ENCODE results near the gene HPSE.

Gene HPSE

DNA sequence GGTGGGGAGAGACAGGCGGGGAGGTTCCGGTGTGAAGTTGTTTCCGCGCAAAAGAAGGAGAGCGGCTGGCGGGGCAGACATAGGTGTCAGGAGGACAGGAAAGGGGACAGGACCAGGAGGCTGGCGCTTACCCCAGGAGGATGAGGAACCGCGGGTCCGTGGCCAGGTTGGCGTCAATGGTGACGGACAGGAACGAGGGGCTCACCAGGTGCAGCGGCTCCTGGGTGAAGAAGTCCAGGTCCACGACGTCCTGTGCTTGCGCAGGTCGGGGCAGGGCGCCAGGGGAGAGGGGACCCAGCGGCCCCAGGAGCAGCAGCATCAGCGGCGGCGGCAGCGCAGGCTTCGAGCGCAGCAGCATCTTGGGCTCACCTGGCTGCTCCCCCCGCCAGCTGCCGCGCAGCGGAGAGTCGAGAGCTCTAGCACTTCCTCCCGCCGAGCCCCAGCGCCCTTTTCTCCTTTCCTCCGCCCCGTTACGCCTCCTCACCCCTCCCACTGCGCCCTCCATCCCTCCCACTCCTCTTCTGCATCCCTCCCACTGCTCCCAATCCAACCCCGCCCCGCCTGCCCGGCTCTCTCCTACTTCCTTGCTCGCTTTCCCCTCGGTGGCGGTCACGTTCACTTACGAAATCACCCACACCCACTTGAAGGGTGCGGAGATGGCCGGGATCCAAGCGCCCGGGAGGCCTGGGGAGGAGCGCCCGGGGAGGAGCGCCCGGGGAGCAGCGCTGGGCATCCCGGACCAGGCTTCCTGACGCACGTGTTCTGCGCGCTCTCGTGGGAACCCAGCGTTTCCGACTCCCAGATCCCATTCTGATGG, at the start of gene HPSE:
HPSE (minus strand) TSS at position 424 of the 817 bp plus-strand sequence; CDS start at position 358, 66 bp downstream.
- Histone ChIP-seq H3K4me3 (peak within 1 kb of the TSS; percentile 53), H3K36me3 (replicated peaks) (no peaks in the 10 kb centered on the region), H3K9me3 (no peaks in the 10 kb centered on the region; the same call in 1 of the 2 replicates), H3K4me1 (peaks cover 8% of the 10 kb centered on the region), H3K27me3 (ENCODE audit: low read depth) (no peaks in the 10 kb centered on the region)
- in situ Hi-C loops (cut with MboI; ENCODE audit: low sequenced_read_pairs): no loop called here
- DNase-seq (ENCODE audit: low spot score in 2 of 2): peak; percentile 91 to 97

DNA sequence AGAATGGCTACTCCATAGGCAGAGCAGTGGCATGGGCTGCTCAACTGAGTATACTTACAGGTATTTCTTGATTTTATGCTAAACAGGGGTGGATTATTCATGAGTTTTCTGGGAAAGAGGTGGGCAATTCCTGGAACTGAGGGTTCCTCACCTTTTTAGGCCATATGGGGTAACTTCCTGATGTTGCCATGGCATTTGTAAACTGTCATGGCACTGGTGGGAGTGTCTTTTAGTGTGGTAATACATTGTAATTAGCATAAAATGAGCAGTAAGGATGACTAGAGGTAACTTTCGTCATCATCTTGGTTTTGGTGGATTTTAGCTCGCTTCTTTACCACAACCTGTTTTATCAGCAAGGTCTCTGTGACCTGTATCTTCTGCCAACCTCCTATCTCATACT, 48.2 kb upstream of the HPSE start:
- Histone ChIP-seq H3K36me3 (replicated peaks) (no peaks in the 10 kb centered on the region), H3K27me3 (ENCODE audit: low read depth) (no peaks in the 10 kb centered on the region), H3K4me1 (peaks cover 9% of the 10 kb centered on the region), H3K4me3 (no peak overlapping the region), H3K9me3 (peaks cover 26% of the 10 kb centered on the region)
- in situ Hi-C loops (cut with MboI; ENCODE audit: low sequenced_read_pairs): no loop called here
- DNase-seq (ENCODE audit: low spot score in 2 of 2): no peak

DNA sequence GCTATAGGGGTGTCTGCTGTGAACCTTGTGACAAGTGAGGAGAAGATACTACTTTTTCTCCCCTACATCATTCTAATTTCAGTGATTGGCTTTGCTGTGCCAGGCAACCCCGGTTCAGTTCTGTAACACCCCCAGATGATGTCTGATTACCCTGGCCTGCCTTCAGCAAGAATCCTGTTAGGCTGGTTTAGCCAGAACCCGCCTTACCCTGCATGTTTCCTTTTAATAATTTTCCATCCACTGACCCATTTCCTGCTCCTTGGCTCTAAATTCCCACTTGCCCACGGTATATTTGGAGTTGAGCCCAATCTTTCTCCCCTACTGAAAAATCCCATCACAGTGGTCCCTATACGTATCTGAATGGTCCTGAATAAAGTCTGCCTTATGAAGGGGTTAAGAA, 46.5 kb upstream of the HPSE start:
- Histone ChIP-seq H3K36me3 (replicated peaks) (no peaks in the 10 kb centered on the region), H3K4me1 (0 out of 2 replicates have a peak, but pooled peaks cover 2% of the 10 kb centered on the region), H3K9me3 (peaks cover 34% of the 10 kb centered on the region), H3K27me3 (ENCODE audit: low read depth) (no peaks in the 10 kb centered on the region), H3K4me3 (no peak overlapping the region)
- in situ Hi-C loops (cut with MboI; ENCODE audit: low sequenced_read_pairs): no loop called here
- DNase-seq (ENCODE audit: low spot score in 2 of 2): no peak

DNA sequence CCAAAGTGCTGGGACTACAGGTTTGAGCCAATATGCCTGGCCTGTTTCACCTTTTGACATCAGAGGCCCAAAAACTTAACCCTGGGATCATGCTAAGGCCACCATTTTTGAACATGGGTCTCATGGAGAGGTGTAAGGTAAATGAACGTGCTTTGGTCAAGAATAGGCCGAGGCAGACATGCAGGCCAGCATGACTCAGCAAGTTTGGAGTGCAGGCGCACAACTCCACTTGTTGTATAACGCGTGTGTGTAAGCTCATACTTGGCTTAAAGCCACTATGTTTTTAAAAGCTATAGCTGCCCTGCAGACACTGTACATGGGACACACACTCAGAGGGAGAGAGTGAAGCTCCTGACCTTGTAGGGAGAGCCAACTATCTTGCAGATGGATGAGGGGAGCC, 43.8 kb upstream of the HPSE start:
- peaks cover 34% of the 10 kb centered on the region for H3K9me3 ChIP-seq

DNA sequence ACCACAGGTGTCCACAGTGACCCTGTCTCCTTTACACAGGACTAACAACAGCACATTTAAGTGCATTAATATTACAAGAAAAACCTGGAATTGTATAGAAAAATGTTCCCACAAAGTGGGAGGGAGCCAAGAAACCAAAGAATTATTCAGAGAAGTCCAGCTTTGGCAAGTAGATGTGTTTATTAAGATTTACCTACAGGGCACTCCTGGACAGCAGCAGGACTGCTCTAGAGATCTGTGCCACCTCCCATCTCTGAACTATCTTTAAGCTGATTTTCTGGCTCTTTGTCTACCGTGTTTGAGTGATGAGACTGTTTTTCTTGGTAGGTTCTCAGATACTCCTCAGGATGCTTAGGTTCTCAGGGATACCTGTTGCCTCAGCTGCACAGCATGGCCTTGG, 38.3 kb upstream of the HPSE start:
- H3K4me1 ChIP-seq: no peaks in the 10 kb centered on the region
- H3K9me3 ChIP-seq: peaks cover 9% of the 10 kb centered on the region
- no peak for DNase-seq (ENCODE audit: low spot score in 2 of 2)
- no peak overlapping the region for H3K4me3 ChIP-seq
- no peaks in the 10 kb centered on the region for H3K27me3 ChIP-seq (ENCODE audit: low read depth)
- in situ Hi-C loops (cut with MboI; ENCODE audit: low sequenced_read_pairs): no loop called here
- H3K36me3 ChIP-seq (replicated peaks): no peaks in the 10 kb centered on the region

More for the DNA sequence above, 43.8 kb upstream of the HPSE start:
- peak in 1 of 2 experiments; percentile 43 for DNase-seq (ENCODE audit: low spot score in 2 of 2)
- Histone ChIP-seq H3K36me3 (replicated peaks) (no peaks in the 10 kb centered on the region), H3K27me3 (ENCODE audit: low read depth) (no peaks in the 10 kb centered on the region), H3K4me3 (no peak overlapping the region), H3K4me1 (0 out of 2 replicates have a peak, but pooled peaks cover 2% of the 10 kb centered on the region)
- in situ Hi-C loops (cut with MboI; ENCODE audit: low sequenced_read_pairs): no loop called here

DNA sequence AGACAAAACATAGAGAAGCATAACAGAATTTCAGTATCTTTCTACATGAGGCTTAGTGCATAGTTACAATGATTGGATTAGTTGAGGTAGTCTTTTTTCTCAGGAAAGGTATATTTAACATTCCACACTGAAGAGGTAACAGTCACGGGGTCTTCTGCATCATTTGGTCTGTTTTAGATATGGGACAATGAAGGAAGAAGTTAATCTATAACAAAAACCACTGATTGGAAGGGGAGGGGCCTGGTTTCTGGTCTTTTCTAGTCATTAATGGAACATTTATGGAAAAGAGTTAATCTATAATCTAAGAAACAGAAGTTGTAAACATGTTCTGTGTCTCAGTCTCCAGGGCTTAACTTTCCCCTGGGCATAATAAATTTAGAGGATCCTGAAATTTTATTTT, 37.3 kb upstream of the HPSE start:
- in situ Hi-C loops (cut with MboI; ENCODE audit: low sequenced_read_pairs): no loop called here
- no peaks in the 10 kb centered on the region for H3K27me3 ChIP-seq (ENCODE audit: low read depth)
- no peak overlapping the region for H3K4me3 ChIP-seq
- H3K9me3 ChIP-seq: peaks cover under 1% of the 10 kb centered on the region
- no peaks in the 10 kb centered on the region for H3K36me3 ChIP-seq (replicated peaks)
- no peaks in the 10 kb centered on the region for H3K4me1 ChIP-seq
- DNase-seq (ENCODE audit: low spot score in 2 of 2): no peak

DNA sequence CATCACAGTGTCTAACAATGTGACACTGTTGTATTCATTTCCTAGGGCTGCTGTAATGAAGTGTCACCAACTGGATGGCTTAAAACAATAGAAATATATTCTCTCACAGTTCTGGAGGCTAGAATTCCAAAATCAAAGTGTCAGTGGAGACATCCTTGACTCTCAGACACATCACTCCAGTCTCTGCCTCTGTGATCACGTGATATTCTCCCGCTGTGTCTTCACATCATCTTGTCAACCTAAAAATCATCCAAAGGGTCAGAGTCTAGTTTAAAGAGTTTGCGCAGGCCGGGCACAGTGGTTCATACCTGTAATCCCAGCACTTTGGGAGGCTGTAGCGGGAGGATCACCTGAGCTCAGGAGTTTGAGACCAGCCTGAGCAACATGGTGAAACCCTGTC, 36.6 kb upstream of the HPSE start:
- Histone ChIP-seq H3K4me1 (no peaks in the 10 kb centered on the region), H3K36me3 (replicated peaks) (no peaks in the 10 kb centered on the region), H3K4me3 (no peak overlapping the region), H3K9me3 (no peaks in the 10 kb centered on the region; the same call in 1 of the 2 replicates), H3K27me3 (ENCODE audit: low read depth) (no peaks in the 10 kb centered on the region)
- in situ Hi-C loops (cut with MboI; ENCODE audit: low sequenced_read_pairs): no loop called here
- no peak for DNase-seq (ENCODE audit: low spot score in 2 of 2)

DNA sequence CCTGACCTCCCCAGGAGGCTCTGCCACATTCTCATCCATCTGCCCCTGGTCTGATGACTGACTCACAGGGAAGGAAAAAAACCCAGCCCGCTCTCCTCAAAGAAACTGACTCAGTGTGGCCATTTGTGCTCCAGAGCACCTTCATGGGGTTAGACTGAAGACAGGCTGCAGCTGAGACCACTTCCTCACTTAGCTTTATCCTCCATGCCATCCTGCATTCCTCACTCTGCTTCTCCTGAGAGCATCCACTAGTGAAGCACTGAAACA, 35.9 kb upstream of the HPSE start:
- Histone ChIP-seq H3K4me3 (no peak overlapping the region), H3K27me3 (ENCODE audit: low read depth) (no peaks in the 10 kb centered on the region), H3K4me1 (no peaks in the 10 kb centered on the region), H3K36me3 (replicated peaks) (no peaks in the 10 kb centered on the region), H3K9me3 (no peaks in the 10 kb centered on the region; the same call in 1 of the 2 replicates)
- in situ Hi-C loops (cut with MboI; ENCODE audit: low sequenced_read_pairs): no loop called here
- no peak for DNase-seq (ENCODE audit: low spot score in 2 of 2)

DNA sequence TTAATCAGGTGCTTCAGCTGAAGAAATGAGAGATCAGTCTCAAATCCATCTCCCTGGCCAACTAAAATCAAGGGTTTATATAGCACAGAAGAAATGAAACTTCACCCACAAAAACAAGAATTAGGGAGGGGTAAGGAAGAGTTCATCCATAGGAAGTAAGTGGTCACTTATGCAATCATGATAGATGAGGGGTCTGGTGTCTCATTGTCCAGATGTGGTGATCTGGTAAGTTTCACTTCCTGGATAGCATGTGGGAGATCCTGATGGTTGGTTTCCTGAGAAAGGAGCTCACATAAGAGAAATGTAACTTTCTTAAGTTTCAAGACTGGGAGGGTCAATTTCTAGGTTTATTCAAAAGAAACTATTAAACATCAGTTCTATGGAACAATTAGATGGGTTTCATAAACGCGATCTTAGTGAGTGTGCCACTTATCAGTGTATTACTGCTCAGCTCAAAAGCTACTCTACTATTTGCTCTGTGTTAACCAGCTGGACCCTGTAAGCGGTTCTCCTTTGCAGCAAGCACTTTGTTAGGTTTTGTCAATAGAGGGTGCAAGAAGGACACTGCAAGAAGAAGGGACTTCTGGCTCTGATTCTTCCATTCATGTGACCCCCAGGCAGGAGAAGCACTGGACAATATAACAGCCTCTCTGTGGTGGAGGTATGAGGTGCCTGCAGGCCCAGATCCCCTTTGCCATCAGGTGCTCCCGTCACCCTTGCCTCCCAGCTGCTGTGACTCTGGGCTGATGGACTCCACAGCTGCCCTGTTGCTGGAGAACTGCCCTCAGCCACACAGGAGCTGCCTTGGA, 35.4 kb upstream of the HPSE start:
- in situ Hi-C loops (cut with MboI; ENCODE audit: low sequenced_read_pairs): no loop called here
- Histone ChIP-seq H3K27me3 (ENCODE audit: low read depth) (no peaks in the 10 kb centered on the region), H3K4me3 (no peak overlapping the region), H3K36me3 (replicated peaks) (no peaks in the 10 kb centered on the region), H3K9me3 (no peaks in the 10 kb centered on the region; the same call in 1 of the 2 replicates), H3K4me1 (no peaks in the 10 kb centered on the region)
- DNase-seq (ENCODE audit: low spot score in 2 of 2): no peak

DNA sequence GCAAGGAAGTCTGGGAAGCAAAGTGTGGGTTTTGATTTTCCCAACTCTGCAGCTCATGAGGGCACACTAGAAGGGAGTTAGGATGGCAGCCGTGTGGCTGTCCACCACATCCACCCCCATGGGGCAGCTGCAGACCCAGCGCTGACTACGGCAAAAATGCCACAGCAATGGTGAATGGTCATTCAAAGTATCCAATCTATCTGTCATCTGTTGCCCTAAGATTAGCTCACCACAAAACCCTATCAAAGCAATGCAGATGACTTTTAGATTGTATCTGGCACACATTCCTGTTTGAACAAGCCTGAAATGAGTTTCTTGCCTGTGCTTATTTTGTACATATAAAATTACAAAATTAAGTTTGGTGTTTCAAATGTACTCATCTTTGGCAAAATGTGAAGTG, 29.7 kb upstream of the HPSE start:
- no peak for DNase-seq (ENCODE audit: low spot score in 2 of 2)
- Histone ChIP-seq H3K4me1 (peaks cover 24% of the 10 kb centered on the region), H3K36me3 (replicated peaks) (no peaks in the 10 kb centered on the region), H3K4me3 (no peak overlapping the region), H3K27me3 (ENCODE audit: low read depth) (no peaks in the 10 kb centered on the region), H3K9me3 (no peaks in the 10 kb centered on the region; the same call in 1 of the 2 replicates)
- in situ Hi-C loops (cut with MboI; ENCODE audit: low sequenced_read_pairs): no loop called here

DNA sequence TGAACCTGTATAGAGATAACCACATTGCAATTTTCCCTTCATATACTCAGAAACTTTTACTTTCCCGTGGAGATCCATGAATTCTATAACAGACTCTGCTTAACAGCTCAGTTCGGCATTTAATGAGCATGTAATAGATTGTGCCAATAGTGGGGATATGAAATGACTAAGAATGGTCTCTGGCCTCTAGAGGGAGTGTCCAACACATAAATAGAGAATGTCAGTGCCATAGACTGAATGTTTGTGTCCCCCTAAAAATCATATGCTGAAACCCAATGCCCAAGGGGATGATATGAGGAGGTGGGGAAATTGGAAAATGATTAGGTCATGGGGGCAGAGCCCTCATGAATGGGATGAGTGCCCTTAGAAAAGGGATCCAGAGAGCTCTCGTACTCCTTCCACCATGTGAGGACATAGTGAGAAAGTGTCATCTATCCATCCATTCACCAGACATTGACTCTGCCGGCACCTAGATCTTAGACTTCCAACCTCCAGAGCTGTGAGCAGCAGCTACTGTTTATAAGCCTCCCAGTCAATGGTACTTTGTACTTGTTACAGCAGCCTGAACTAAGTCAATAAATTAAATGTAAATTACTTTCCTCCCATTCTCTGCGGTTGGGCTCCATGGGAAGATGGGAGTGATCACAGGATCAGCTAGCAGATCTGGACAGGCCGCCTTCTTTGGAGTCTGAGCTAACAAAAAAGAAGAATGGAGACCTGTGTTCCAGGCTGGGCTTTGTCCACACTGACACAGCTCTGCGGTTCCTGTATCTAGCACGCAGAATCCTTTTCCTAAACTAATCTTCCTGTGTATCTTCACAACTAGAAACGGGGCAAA, 28.1 kb upstream of the HPSE start:
- H3K27me3 ChIP-seq (ENCODE audit: low read depth): no peaks in the 10 kb centered on the region
- peaks cover 34% of the 10 kb centered on the region for H3K4me1 ChIP-seq
- H3K9me3 ChIP-seq: no peaks in the 10 kb centered on the region; the same call in 1 of the 2 replicates
- H3K4me3 ChIP-seq: no peak overlapping the region
- DNase-seq (ENCODE audit: low spot score in 2 of 2): peak; percentile 75 to 87
- in situ Hi-C loops (cut with MboI; ENCODE audit: low sequenced_read_pairs): no loop called here
- no peaks in the 10 kb centered on the region for H3K36me3 ChIP-seq (replicated peaks)

DNA sequence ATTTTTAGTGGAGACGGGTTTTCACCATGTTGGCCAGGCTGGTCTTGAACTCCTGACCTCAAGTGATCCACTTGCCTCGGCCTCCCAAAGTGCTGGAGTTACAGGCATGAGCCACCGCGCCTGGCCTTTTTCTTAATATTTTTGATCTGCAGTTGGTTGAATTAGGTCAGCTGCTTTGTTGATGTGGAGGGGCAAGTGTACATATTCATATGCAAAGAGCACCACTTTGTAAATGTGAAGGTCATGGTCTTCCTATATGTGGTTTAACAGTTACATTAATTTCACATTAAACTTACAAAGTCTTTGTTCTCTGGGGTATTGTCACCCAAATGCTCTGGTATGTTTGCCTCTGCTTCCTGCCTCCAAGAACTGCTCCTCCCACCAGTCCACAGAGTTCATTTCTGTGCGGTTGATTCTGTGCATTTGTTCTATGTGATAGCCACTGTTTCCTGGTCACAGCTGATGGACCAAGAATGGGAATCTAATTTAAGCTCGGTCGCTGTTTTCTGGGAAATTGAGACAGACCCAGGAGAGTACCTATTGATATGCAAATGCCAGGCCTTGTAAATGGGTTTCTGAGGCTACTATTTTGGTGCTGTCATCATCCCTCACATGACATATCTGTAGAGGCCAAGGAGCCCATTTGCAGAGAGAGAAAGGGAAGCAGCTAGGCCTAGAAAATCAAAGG, 26.9 kb upstream of the HPSE start:
- no peaks in the 10 kb centered on the region for H3K9me3 ChIP-seq
- no peak overlapping the region for H3K4me3 ChIP-seq
- no peaks in the 10 kb centered on the region for H3K27me3 ChIP-seq (ENCODE audit: low read depth)
- in situ Hi-C loops (cut with MboI; ENCODE audit: low sequenced_read_pairs): no loop called here
- peaks cover 45% of the 10 kb centered on the region for H3K4me1 ChIP-seq
- peak; percentile 87 to 100 for DNase-seq (ENCODE audit: low spot score in 2 of 2)
- H3K36me3 ChIP-seq (replicated peaks): no peaks in the 10 kb centered on the region

DNA sequence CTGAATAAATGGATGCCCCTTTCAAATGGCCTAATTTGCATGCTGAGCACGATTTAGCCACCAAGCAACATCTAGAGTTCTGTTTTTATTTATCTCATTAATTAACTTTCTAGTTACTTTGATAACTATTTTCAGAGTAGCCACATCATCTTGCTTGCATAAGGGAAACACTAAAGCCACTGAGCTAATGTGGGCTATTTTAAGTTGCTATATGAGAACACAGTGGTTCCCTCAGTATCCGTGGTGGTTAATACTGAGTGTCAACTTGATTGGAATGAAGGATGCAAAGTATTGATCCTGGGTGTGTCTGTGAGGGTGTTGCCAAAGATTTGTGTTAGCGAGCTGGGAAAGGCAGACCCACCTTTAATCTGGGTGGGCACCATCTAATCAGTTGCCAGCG, 25.4 kb upstream of the HPSE start:
- no peaks in the 10 kb centered on the region for H3K9me3 ChIP-seq
- H3K4me1 ChIP-seq: peaks cover 48% of the 10 kb centered on the region
- no peak overlapping the region for H3K4me3 ChIP-seq
- H3K36me3 ChIP-seq (replicated peaks): no peaks in the 10 kb centered on the region
- no peak for DNase-seq (ENCODE audit: low spot score in 2 of 2)
- in situ Hi-C loops (cut with MboI; ENCODE audit: low sequenced_read_pairs): no loop called here
- no peaks in the 10 kb centered on the region for H3K27me3 ChIP-seq (ENCODE audit: low read depth)

Measured in HAP-1 (cell line).